GM20000 (cell line): ENCODE measurements around the gene SGCE.

ENCODE experiments used
- DNase-seq: peaks from one replicate; pipeline ENCODE4 v3.0.0; 2012; ENCODE audit warnings: low spot score
- TF ChIP-seq, protein P1 (sequence below): IDR thresholded peaks from 2 replicates; pipeline ENCODE4 v1.5.1; 2012; ENCODE audit warnings: mild to moderate bottlenecking, control low read depth; ENCODE audit errors: extremely low read depth, missing control alignments

SGCE gene

DNA sequence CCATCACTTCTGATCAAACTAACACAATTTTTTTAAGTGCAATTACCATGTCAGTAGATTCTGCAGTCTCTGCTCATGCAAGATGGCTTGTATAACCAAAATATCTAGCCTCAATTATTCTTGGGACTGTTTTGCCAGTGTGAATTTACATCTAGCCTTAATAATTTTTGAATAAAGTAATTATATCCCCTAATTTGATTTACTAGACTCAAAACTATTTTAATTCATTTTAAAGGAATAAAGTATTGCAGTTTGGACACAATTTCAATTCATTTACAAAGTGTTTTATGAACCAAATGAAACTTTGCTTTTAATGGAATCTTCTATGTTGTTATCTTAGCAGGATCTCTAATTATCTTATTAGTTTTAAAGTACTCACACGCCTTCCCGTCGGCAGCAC lies 55.7 kb downstream of the SGCE start:
- TF ChIP-seq, protein P1, sequence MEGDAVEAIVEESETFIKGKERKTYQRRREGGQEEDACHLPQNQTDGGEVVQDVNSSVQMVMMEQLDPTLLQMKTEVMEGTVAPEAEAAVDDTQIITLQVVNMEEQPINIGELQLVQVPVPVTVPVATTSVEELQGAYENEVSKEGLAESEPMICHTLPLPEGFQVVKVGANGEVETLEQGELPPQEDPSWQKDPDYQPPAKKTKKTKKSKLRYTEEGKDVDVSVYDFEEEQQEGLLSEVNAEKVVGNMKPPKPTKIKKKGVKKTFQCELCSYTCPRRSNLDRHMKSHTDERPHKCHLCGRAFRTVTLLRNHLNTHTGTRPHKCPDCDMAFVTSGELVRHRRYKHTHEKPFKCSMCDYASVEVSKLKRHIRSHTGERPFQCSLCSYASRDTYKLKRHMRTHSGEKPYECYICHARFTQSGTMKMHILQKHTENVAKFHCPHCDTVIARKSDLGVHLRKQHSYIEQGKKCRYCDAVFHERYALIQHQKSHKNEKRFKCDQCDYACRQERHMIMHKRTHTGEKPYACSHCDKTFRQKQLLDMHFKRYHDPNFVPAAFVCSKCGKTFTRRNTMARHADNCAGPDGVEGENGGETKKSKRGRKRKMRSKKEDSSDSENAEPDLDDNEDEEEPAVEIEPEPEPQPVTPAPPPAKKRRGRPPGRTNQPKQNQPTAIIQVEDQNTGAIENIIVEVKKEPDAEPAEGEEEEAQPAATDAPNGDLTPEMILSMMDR = no peak
- no peak for DNase-seq

DNA sequence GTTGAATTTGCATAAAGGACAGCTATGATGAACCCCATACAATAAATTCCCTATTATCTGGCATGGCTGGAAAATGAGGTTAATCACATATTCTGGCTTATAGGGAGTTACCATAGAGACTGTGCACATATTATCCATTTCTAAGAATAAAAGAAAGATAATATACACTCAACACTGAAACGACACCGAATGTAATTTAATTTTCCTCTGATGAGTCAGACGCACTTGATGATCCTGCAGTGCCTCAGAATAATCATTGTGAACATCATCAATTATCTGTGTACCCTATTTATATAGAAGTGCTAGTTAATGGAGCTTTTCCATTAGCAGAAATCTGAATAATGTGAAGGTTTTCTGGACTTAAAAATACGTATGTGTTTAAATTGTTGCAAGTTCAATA lies 60.2 kb downstream of the SGCE start:
- no peak for DNase-seq
- TF ChIP-seq, protein P1 = no peak

DNA sequence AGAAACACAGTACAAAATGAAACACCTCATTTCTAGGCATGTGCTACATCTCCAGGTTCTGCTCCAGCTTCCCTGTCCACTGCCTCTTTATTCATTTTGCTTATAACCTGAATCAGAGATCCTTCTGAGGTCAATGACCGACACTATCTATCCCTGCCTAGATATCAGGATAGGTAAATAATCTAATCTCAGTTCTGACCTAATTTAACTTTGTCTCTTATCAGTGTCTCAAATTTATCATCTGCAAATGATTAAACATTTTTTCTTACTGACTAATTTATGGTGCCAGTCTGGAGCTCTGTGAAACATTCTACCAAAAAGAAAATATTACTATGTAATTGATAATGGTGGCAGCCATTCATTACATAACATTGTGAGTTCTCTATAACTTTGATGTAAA lies 61.1 kb downstream of the SGCE start:
- DNase-seq = no peak
- TF ChIP-seq, protein P1 = no peak

DNA sequence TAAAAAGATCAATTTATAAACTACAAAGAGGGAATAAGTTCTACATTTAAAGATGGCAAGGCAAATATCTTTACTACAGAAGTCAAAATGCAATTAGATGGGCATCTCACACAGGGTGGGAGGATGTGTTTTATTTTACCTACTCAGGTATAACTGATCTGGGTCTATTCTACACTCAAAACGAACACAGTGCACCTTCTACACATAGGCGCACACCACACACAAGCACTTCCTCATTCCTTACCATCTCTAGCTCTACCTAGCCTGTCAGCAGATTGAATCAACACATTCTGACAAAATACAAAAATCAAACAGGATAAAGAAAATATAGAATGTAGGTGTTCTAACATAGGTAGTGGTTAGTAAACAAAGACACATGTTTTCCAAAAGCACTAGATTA lies 64.8 kb downstream of the SGCE start:
- TF ChIP-seq, protein P1 = no peak
- DNase-seq = no peak

DNA sequence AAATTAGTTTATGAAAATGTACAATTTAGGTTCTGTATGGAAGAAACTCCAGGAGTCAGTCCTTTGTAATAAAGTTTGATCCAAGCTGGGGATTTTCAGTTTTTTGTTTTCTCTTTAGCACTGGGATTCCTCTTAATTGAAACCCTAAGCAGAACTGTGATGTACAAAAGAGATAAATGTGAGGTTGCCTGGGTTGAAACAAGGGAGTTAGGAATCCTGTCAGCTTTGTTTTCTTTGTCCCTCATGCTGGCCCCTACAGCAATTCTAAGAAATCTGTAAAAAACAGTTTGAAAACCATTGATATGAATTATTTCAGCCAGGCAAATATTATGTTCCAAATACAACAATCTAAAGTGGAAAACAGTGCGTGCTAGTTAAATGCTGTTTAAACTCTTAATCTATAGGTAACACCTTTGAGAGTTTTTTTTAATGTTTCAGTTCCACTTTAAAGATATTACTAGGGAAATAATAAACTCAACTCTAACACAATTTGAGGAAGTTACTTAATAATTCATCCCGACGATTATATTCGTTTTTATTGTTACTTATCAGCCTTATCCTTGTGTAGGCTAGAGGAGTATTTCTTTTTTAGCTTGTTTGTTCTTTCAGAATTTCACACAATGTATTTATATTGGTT lies 65.3 kb downstream of the SGCE start:
- peak; percentile 2 for DNase-seq
- TF ChIP-seq, protein P1 = no peak

DNA sequence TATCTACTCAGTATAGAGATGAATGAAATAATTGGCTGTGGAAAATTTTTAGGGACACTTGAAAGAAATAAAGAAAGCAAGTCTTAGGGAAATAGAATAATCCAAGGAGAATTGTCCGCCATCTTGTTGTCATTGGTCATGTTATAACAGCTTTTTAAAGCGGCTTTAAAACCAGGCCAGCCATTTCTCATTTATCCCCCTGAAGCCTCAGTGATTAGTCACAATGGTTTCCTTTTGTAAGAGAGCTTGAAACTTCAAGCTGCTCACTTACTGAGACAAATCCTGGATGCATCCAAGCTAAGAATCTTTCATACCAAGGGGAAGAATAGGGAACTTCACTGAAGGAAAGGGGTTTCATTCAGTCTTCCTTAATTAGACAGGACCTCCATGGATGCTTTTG lies 67.9 kb downstream of the SGCE start:
- DNase-seq = no peak
- TF ChIP-seq, protein P1 = no peak

DNA sequence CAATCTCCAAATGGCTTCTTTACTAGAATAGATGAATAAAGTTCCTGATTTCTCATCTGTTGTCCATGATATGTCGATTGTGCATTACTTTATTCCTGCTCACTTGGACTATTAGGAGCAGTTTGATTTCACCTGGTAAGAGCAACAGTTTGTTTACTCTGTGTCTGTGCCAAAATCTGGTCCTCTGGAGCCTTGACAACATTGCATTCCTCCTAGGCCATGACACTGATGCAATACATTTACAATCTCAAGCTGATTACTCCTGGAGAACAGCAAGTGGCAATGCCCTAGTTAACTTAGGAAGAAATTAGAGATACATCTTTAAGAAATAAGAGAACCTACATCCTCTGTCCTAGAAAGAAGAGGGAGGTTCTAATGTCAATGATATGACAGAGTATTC lies 71.8 kb downstream of the SGCE start:
- TF ChIP-seq, protein P1 = no peak
- DNase-seq = no peak
